ENCODE data around the gene CEP20.

The CEP20 gene

GRCh38 chr16:15830832-15831451 is 57.5 kb downstream of the CEP20 start:
- DNase-seq (ENCODE audit: low read depth): no peak

GRCh38 chr16:15829460-15829859 is 58.9 kb downstream of the CEP20 start:
- no peak for DNase-seq (ENCODE audit: low read depth)

- no peak for DNase-seq (ENCODE audit: low read depth)
These were observed 60.6 kb downstream of the CEP20 start for GRCh38 chr16:15827709-15828343.

GRCh38 chr16:15827299-15827698 is 61.1 kb downstream of the CEP20 start:
- no peak for DNase-seq (ENCODE audit: low read depth)

- DNase-seq (ENCODE audit: low read depth): no peak
These were observed 62.6 kb downstream of the CEP20 start for GRCh38 chr16:15825750-15826305.

- DNase-seq (ENCODE audit: low read depth): no peak
These were observed 65.4 kb downstream of the CEP20 start for GRCh38 chr16:15822957-15823356.

GRCh38 chr16:15820837-15821236 is 67.6 kb downstream of the CEP20 start:
- DNase-seq (ENCODE audit: low read depth): no peak

GRCh38 chr16:15819046-15819445 is 69.4 kb downstream of the CEP20 start:
- no peak for DNase-seq (ENCODE audit: low read depth)

GRCh38 chr16:15817446-15817845 is 71.0 kb downstream of the CEP20 start:
- no peak for DNase-seq (ENCODE audit: low read depth)

GRCh38 chr16:15816228-15816627 is 72.2 kb downstream of the CEP20 start:
- DNase-seq (ENCODE audit: low read depth): no peak

Data from iris pigment epithelial cell (primary cell).